Caco-2 (cell line): ENCODE results near the gene UNCX. TPM values are rescaled to one million over a fixed set of nuclear protein-coding genes. Genes with fewer than 3 reads are reported as not detected.

Experiments
- BruUV-seq: library from RNA; stranded (reverse); fragments of 400-500 nt; replicated peaks from 2 replicates; lab custom pipeline; 2021; lab: Mats Ljungman, UMichigan
- CTCF ChIA-PET: fragments of 300-600 bp; sonication (Branson Sonifier 250); formaldehyde crosslinking; loops from one replicate; lab custom pipeline; 2022; ENCODE audit warnings: antibody characterized with exemption; lab: Charles Lee
- POLR2A ChIA-PET: fragments of 300-600 bp; sonication (Branson Sonifier 250); formaldehyde crosslinking; loops from one replicate; lab custom pipeline; 2022; ENCODE audit warnings: antibody characterized with exemption; lab: Charles Lee
- DNase-seq, 2 experiments: peaks; one replicate each; pipeline versions ENCODE4 v3.0.0 to v3.0.0-alpha.2; 2020 to 2022
- H3K27me3 ChIP-seq: replicated peaks from 2 replicates; pipeline ENCODE4 v1.6.0; 2011; ENCODE audit warnings: low read length; ENCODE audit not compliant: control insufficient read depth, insufficient read depth
- H3K36me3 ChIP-seq: 2 replicates; pipeline ENCODE4 v1.5.1; 2011; ENCODE audit warnings: low read length; ENCODE audit not compliant: control insufficient read depth, insufficient read depth
- H3K4me1 ChIP-seq: fragments of 250-450 bp; sonication (Bioruptor Pico); 2 replicates; pipeline ENCODE4 v1.5.1; 2020; ENCODE audit warnings: mild to moderate bottlenecking
- H3K4me3 ChIP-seq: 2 replicates; pipeline ENCODE4 v1.5.1; 2011; ENCODE audit warnings: low read depth, mild to moderate bottlenecking, control low read depth, low read length
- H3K9me3 ChIP-seq: fragments of 250-450 bp; sonication (Bioruptor Pico); 2 replicates; pipeline ENCODE4 v1.5.1; 2020; ENCODE audit warnings: mild to moderate bottlenecking, moderate library complexity
- H3K27ac Mint-ChIP-seq: one replicate; pipeline ENCODE4 v1.8.0; 2022; ENCODE audit warnings: mixed read lengths; ENCODE audit not compliant: unreplicated experiment
- H3K27me3 Mint-ChIP-seq: one replicate; pipeline ENCODE4 v1.8.0; 2022; ENCODE audit warnings: mixed read lengths; ENCODE audit not compliant: insufficient read depth, unreplicated experiment
- H3K36me3 Mint-ChIP-seq: one replicate; pipeline ENCODE4 v1.8.0; 2022; ENCODE audit warnings: mild to moderate bottlenecking, mixed read lengths; ENCODE audit not compliant: insufficient read depth, unreplicated experiment
- H3K4me1 Mint-ChIP-seq: one replicate; pipeline ENCODE4 v1.8.0; 2022; ENCODE audit warnings: low read depth, mixed read lengths; ENCODE audit not compliant: unreplicated experiment
- H3K4me3 Mint-ChIP-seq: one replicate; pipeline ENCODE4 v1.8.0; 2022; ENCODE audit warnings: mild to moderate bottlenecking, moderate library complexity, mixed read lengths; ENCODE audit not compliant: unreplicated experiment
- H3K9me3 Mint-ChIP-seq: one replicate; pipeline ENCODE4 v1.8.0; 2022; ENCODE audit warnings: mixed read lengths; ENCODE audit not compliant: unreplicated experiment
- CTCF ChIP-seq, 2 experiments: fragments of 200-600 bp in 1 of 2; IDR thresholded peaks; 1 replicate in 1 of 2; 2 replicates in 1 of 2; pipeline versions ENCODE4 v1.5.1 to v1.8.0; 2011 to 2022; ENCODE audit warnings: antibody characterized with exemption in 1 of 2, control low read depth in 1 of 2, inconsistent platforms in 1 of 2, low read depth in 1 of 2, low read length in 1 of 2, mild to moderate bottlenecking in 1 of 2, moderate library complexity in 1 of 2; ENCODE audit not compliant: insufficient read depth in 1 of 2, severe bottlenecking in 1 of 2, unreplicated experiment in 1 of 2
- intact Hi-C: fragments of 100-400 bp; cut with micrococcal nuclease; formaldehyde crosslinking; loops from one replicate; pipeline ENCODE4 v1.10.0; 2022; ENCODE audit not compliant: unreplicated experiment
- total RNA-seq: library from RNA; stranded (reverse); gene quantifications from 2 replicates; pipeline ENCODE4 v1.2.3, GENCODE V29; 2022

The UNCX gene
- total RNA-seq, 1 experiment from 2014 or later, result not detected

- H3K36me3 ChIP-seq, result no peaks in the 10 kb centered on the region
- no peak for DNase-seq
- peaks cover 3% of the 10 kb centered on the region; the same call in 1 of the 2 replicates for H3K27me3 ChIP-seq
- peaks cover 25% of the 10 kb centered on the region for H3K27me3 Mint-ChIP-seq
- no peak overlapping the region for H3K4me3 ChIP-seq
- 0 out of 2 replicates have a peak, but pooled peaks cover 2% of the 10 kb centered on the region for H3K4me1 ChIP-seq
- no peak overlapping the region for H3K4me3 Mint-ChIP-seq
- H3K9me3 Mint-ChIP-seq, result no peaks in the 10 kb centered on the region
- no peak for TF ChIP-seq CTCF (IDR thresholded peaks at IDR 0.05; ENCODE audit: insufficient read depth in 1 of 2, low read depth in 1 of 2, low read length in 1 of 2, severe bottlenecking in 1 of 2, unreplicated experiment in 1 of 2)
- no peaks in the 10 kb centered on the region for H3K36me3 Mint-ChIP-seq
- BruUV-seq, result no TSS peak
- CTCF ChIA-PET, result no interaction called here
- H3K9me3 ChIP-seq, result no peaks in the 10 kb centered on the region
- POLR2A ChIA-PET, result no interaction called here
- intact Hi-C loops, result no loop called here
- H3K27ac Mint-ChIP-seq, result no peak overlapping the region
- no peaks in the 10 kb centered on the region for H3K4me1 Mint-ChIP-seq
These were observed 2.1 kb upstream of the UNCX start for GRCh38 chr7:1230411-1231213.

GRCh38 chr7:1231214-1232102 lies 1.2 kb upstream of the UNCX start:
- Histone ChIP-seq H3K4me1 (0 out of 2 replicates have a peak, but pooled peaks cover 4% of the 10 kb centered on the region), H3K4me3 (no peak overlapping the region), H3K27me3 (peaks cover 3% of the 10 kb centered on the region; the same call in 1 of the 2 replicates), H3K36me3 (no peaks in the 10 kb centered on the region), H3K9me3 (no peaks in the 10 kb centered on the region)
- Mint-ChIP-seq H3K4me3 (no peak overlapping the region), H3K27me3 (peaks cover 28% of the 10 kb centered on the region), H3K36me3 (no peaks in the 10 kb centered on the region), H3K9me3 (no peaks in the 10 kb centered on the region), H3K4me1 (no peaks in the 10 kb centered on the region), H3K27ac (no peak overlapping the region)
- TF ChIP-seq CTCF (IDR thresholded peaks at IDR 0.05; ENCODE audit: insufficient read depth in 1 of 2, low read depth in 1 of 2, low read length in 1 of 2, severe bottlenecking in 1 of 2, unreplicated experiment in 1 of 2), result no peak
- DNase-seq, result no peak
- BruUV-seq, result no TSS peak
- intact Hi-C loops, result no loop called here
- ChIA-PET POLR2A (no interaction called here), CTCF (no interaction called here)

GRCh38 chr7:1232103-1232466 lies 587 bp upstream of the UNCX start:
- intact Hi-C loops, result no loop called here
- TF ChIP-seq CTCF (IDR thresholded peaks at IDR 0.05; ENCODE audit: insufficient read depth in 1 of 2, low read depth in 1 of 2, low read length in 1 of 2, severe bottlenecking in 1 of 2, unreplicated experiment in 1 of 2), result no peak
- Mint-ChIP-seq H3K4me3 (no peak overlapping the region), H3K36me3 (no peaks in the 10 kb centered on the region), H3K27ac (no peak overlapping the region), H3K27me3 (peaks cover 30% of the 10 kb centered on the region), H3K4me1 (no peaks in the 10 kb centered on the region), H3K9me3 (no peaks in the 10 kb centered on the region)
- BruUV-seq, result no TSS peak
- H3K36me3 ChIP-seq, result no peaks in the 10 kb centered on the region
- peaks cover 3% of the 10 kb centered on the region; the same call in 1 of the 2 replicates for H3K27me3 ChIP-seq
- H3K9me3 ChIP-seq, result no peaks in the 10 kb centered on the region
- ChIA-PET CTCF (no interaction called here), POLR2A (no interaction called here)
- H3K4me3 ChIP-seq, result no peak overlapping the region
- H3K4me1 ChIP-seq, result 0 out of 2 replicates have a peak, but pooled peaks cover 4% of the 10 kb centered on the region
- no peak for DNase-seq
